GM21723 (cell line): Measurements from ENCODE around the gene SLC2A4.
"Not testable (repeated sequence)": the region's sequence is repeated elsewhere in the genome, so short reads cannot be mapped to it uniquely, and the experiment has no call there.

Experiments used
- ATAC-seq: cut with Tn5 transposase; IDR thresholded peaks from one replicate; pipeline ENCODE4 v1.9.1; 2021; ENCODE audit warnings: mild to moderate bottlenecking, moderate library complexity; ENCODE audit not compliant: unreplicated experiment

The SLC2A4 gene

DNA sequence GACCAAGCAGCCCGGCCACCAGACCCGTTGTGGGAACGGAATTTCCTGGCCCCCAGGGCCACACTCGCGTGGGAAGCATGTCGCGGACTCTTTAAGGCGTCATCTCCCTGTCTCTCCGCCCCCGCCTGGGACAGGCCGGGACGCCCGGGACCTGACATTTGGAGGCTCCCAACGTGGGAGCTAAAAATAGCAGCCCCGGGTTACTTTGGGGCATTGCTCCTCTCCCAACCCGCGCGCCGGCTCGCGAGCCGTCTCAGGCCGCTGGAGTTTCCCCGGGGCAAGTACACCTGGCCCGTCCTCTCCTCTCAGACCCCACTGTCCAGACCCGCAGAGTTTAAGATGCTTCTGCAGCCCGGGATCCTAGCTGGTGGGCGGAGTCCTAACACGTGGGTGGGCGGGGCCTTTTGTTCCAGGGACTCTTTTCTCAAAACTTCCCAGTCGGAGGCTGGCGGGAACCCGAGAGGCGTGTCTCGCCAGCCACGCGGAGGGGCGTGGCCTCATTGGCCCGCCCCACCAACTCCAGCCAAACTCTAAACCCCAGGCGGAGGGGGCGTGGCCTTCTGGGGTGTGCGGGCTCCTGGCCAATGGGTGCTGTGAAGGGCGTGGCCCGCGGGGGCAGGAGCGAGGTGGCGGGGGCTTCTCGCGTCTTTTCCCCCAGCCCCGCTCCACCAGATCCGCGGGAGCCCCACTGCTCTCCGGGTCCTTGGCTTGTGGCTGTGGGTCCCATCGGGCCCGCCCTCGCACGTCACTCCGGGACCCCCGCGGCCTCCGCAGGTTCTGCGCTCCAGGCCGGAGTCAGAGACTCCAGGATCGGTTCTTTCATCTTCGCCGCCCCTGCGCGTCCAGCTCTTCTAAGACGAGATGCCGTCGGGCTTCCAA is at the start of gene SLC2A4:
SLC2A4 (plus strand) TSS at position 645 of the 879 bp plus-strand sequence; CDS start at position 862, 217 bp downstream.
- peak; percentile 63 for ATAC-seq

DNA sequence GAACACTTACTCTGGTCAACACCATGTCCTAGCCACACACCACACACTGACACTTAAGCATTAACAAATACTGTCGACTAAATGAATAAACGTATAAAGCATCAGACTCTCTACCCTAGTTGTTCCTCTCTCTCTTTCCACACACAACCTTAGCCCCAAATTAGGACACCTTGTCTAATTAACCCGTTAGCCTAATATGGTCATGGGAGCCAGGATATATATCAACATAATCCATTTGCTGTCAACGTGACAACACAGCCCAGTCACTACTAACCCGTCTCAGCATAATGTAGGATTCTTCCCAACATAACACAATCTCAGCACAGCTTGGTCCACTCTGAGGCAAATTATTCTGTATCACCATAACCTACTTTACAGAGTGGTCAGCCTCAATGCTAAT is 49.4 kb upstream of the SLC2A4 start:
- no peak for ATAC-seq

DNA sequence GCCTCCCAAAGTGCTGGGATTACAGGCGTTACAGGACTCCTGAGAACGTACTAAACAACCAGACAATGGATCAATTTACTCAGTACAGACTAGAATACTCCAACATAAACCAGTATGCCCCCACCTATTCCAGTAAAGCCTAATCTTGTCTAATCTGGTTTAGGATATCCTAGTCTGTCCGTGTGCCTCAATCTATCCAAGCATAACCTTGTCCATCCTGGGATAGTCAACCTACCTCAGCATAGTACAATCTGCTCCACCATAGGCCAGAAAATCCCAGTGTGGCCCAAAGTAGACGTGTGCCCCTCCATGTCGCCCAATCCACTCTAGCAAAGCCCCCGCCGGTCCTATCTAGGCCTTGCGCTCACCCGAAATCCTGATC is 47.8 kb upstream of the SLC2A4 start:
- ATAC-seq = peak; percentile 4

DNA sequence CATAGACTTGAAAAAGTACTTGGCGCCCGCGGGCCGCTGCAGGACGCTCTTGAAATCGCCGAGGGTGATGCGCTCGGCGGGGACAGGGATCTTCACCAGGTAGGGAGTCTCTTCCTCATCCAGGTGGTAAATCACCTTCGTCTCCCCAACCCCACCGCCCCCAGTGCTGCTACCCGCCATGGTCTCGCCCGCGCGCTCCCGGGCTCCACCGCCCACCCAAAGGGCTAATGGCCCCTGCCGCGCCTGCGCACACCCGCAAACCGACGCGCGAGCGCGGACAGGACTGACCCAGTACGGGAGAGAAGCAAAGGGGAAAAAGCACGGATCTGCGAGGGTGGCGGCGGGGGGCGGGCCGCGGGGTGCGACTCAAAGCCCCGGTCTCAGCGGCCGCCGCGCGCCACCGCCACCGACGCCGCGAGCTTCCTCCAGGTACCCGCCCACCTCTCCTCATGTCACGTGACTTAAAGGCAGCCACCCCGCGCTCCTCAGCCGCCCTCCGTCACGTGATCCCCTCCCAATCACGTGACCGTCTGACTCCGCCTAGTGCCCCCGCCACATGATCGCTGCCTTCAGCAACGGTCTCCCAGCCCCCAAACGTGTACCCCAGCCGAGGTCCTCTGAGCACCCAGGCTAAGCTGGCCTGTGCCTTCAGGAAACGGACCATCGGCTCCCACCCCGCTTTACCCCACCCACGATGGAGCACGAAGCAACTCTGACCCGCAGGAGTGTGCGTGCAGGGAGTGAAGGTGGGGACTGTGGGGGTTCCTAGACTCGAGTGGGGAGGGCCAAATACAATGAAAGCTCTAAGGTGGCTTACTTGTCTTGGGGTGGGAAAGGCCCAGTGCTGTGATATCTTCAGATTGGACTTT is 47.2 kb upstream of the SLC2A4 start, which contains the start of gene DVL2:
DVL2 (minus strand) TSS at position 435 of the 869 bp plus-strand sequence; CDS start at position 180, 255 bp downstream.
- peak; percentile 45 for ATAC-seq

DNA sequence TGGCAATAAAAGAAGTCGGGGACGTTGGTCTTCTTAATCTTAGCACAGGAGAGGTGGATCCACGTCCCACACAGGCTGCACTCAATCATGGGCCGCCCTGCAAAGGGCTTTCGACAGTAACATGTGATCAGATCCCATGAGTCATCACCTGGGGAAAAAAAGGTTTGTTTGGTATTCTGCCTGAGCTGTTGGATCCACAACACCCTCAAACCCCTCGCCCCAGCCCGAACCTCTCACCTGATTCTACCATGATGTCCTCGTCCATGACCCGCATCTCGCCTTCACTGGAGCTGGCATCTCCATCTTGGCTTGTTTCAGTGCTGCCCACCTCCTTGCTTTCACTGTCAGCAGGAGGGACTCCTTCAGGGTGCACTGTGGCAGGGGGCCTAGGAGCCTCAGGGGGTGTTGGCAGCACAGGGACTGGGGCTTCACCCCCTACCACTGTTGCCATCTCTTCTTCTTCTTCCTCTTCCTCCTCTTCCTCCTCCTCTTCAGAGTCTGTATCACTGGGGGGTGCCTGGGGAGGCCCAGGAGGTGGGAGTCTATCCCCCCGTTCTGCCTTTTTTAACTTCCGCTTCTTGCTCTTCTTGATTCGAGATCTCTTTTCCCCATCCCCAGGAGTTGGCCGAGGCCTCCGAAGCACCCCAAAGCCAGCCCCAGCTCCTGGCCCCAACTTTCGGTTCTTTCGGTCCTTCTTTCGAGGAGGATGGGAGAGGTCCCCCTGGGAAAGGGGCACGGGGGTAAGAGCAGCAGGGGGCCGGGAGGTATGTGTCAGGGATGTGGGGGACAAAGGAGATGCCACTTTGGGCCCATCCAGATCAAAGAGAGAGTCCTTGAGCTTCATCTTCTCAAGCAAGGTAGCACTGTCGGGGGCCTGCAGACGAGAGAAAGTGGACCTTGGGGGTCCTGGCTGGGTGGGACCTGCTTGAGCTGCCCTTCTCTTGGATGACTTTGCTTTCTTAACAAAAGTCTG is 45.5 kb upstream of the SLC2A4 start:
- no peak for ATAC-seq

DNA sequence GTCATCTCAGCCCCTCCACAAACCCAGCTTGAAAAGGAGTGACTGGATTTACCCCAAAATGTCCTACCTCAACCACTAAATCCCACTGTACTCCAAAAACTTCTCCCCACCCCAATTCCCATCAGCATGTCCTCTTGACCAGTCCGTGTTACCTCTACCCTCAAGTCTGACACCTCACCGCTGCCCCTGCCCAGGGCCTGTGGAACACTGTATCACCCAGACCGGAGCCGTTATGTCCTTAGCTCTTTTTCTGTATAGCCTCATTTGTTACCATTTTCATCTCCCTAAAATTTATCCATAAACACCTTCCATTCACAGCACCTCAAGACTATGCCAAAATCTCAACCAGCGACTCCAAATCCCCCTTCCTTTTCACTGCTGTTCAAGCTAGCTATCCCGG is 44.7 kb upstream of the SLC2A4 start:
- ATAC-seq = no peak

DNA sequence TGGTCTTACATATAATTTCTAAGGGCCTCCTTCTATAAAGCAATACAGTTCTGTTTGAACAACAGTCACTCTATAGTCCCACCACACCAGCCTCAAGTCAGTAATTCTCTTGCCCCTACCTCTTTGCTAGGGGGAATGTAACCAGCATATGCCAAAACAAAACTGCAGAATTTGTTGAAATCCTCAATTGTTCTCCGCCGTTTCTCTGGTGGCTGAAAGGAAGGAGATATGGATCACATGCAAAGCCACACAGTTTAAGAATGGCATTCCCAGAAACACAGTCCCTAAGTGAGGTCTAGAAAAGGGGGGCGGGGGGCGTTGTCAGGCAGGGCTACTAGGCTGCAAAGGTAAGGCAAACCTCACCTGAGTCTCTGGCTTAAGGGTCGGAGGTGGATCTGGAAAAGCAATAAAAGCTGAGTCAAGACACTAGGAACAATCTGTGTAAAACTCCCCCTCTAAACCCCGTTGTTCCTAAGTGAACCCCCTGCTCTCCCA is 44.2 kb upstream of the SLC2A4 start:
- ATAC-seq = no peak

DNA sequence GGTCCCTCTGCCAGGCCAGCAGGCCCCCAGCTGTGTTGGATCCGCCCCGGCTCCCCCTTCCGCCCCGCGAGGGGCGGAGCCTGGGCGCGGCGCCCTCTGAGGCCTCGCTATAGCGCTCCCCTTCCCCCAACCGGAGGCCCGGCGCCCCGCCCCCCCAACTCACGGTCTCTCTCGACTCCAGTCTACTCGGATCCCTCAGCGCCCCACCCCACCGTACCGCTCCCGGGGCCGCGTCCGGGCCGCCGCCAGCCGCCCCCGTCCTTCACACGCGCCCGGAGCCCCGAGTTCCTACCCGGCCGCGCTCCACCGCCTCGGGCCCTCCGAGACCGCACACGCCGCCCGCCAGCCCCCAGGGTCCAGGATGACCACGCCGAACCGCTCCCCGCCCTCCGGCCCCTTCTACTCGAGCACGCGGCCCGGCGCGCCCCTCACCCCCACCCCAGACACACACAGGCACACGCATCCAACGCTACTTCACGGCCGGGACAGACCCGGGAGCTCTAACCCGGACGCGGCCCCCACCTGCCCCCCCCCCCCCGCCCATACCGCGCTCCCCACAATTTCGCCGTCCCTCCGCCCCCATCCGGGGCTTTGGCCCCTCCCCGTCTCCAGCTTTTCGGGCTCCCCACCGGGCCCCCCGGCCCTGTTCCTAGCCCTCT is 43.6 kb upstream of the SLC2A4 start:
- no peak for ATAC-seq

DNA sequence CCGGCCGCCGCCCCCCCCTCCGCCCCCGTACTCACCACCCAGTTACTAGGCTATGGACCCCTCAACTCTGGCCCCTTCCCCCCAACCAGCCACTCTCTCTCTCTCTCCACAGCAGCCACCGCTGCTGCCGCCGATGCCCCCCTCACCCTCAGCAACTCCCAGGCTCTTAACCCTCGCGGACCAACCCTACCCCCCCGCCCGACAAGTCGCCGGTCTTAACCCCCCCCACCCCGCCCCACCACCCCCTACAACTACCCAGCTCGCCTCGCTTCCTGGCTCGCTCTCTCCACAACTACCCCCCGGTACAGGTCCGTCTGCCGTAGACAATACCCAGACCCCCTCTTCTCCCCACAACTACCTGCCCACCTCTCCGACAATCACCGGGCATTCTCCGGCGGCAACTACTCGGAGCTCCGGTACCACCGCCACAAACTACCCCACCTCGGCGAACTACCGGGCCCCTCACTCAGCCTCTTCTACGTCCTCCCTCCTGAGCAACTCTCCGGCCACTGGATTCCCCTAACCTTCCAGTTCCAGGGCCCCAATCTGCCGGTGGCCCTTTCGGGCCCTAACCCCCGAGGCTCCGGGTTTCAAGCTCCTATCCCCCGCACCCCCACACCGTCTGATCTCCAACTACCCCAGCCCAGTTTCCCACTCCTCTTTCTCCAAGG is 43.0 kb upstream of the SLC2A4 start:
- no peak for ATAC-seq

DNA sequence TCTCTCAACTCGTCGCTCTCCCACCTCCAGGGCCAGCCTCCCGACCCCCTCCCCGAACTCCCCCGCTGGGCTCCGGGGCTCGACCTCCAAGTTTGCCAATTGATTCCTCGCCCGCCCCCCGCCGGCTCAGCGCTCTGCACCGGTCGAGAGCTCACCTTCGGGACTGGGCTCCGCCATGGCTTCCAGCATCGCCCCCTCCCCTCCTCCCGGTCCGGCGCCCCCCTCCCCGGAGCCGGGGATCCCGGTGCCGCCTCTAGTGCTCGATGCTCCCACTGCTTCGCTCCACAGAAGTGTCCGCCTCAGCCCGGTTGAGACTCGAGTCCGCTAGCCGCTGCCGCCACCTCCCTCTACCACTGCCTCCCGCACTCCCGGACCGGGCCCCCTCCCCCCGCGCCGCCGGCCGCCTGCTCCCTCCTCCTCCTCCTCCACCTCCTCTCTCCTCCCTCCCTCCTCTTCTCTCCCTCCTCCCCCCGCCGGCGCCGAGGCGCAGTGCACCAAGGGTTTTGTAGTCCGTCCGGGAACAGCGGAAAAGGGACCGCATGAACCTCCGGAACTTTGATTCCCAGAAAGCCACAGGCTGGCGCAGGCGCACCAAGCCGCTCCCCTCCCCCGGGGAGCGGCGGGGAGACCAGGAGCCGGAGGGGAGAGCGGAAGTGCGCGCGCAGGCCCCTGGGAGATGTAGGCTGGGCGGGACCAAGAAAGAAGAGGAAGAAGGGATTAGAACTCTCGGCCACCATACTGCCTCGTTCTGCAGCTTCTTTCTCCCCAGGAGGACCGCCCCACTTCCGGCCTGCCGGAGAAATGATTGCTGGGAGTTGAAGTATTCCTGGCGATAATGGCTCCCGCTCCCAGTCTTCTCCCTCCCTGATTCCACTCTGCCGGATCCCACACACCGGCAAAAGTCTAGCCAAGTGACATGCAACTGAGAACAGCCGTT is 42.2 kb upstream of the SLC2A4 start, which contains the start of gene PHF23:
PHF23 (minus strand) TSS at position 367 of the 937 bp plus-strand sequence; CDS start at position 189, 178 bp downstream.
- peak; percentile 49 for ATAC-seq

DNA sequence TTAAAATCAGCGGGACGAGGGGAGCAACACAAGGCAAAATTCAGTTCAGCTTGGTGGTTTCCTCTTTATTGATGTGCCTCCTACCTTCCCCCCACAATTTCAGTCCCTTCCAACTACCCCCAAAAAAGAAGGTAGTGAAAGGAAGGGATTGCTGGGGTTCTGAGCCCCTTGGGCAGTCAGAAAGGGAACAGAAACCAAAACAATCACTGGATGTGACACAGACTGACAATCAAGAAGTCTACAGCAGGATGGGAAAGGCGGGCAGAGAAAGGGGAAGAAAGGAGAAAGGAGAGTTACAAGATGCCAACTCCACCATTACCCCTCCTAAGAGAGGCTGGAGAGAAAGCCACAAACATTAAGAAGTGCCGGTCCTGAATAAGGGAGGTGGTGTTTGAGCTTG is 41.1 kb upstream of the SLC2A4 start:
- ATAC-seq = no peak

DNA sequence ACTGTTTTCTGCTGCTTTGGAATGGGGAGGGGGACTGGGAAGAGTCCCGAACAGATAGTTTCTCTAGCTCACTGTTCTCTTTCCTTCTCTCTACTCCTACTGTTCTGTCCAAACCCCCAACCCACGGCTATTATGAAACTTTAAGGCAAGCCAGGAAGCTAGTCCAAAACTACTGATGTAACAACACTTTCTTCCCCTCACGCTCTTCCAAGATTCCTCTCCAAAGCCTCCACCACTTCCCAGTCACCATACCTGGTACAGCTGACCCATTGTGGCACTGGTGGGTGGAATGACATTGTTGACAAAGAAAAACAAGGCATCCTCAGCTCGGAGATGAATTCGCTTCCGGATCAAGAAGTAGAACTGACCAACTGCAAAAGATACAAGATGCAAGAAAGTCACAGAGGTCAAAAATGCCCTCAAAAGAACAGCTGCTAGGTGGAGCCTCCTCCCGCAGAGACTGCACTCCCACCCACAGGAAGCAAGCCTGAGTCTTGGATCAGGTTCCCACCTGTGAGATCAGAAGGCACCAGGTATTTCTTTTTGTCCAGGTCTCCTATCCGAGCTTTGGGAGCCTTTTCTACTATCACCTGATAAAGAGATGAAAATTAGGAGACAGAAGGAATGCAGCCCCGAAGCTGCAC is 40.3 kb upstream of the SLC2A4 start:
- ATAC-seq = no peak

DNA sequence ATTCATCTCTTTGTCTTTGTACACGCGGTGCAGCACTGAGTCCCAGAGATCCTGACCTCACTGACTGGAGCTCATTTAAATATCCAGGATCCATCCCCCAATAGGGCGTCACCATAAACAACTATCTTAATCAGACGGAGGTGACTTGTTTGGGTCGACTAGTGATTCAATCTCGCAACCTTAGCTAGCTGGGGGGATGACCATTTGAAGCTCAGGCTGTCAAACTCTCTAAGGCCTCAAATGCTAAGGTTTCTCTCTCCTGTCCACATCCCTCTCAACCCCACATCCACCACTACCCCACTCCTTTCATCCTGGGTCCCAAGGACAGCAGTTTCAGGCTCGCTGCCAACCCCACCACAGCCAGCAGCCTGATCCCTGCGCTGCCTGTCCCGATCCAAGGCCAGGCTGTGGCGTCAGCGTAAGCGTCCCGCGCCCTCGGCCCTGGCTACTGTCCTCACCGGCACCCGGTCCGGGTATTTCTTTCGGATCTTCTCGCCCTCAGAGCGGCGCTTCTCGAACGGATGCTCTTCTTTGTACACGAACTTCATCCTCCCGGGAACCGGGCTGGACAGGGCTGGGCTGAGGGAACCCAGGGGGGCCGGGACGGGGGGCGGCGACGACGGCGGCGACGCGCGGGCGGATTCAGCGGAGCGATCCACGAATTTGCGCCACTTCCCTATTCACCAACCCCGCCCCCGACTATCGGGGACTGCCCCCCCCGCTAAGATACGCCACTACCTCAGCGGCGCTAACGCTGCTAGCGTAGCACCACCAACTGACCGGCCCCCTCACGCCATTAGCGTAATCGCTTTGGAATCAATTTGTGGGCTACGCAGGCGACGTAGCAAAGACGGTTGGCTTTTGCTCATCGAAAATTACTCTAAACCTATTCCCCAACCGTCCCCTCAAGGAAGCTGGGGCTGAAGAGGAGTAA is 39.5 kb upstream of the SLC2A4 start, which contains the start of gene GABARAP:
GABARAP (minus strand) TSS at position 667 of the 934 bp plus-strand sequence; CDS start at position 548, 119 bp downstream.
- no peak for ATAC-seq

DNA sequence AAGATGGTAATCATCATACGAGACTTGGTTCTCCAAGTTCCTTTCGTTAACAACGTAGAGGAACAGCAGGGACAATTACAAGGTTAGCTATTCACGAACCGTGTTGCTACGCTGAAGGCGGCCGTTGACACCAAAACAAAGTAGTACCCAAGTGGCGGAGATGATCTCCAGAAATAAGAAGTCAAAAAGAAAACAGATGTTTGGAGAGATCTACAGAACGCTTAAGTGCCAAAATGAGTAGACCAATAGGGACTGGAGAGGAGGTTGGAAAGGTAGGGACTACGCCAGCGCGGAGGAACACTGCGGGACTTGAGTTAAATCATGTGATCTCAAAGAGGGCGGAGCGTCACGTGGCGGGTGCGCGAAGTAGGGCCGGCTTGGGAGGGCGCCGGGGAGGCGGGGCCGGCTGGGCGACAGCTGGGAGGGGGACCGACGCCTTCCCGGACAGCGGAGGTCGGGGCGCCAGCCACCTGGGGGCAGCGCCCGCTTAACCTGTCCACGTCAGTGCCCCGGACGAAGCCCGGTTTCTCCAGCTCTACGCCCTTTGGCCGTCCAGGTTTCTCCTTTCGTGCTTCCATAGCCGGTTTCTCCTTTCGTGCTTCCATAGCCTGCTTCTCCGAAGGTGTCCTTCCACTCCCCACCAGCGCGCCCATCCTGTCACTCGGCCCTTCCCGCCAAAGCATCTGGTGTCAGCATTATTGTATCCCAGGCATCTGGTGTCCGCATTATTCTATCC is 38.6 kb upstream of the SLC2A4 start:
- ATAC-seq = peak; percentile 38

DNA sequence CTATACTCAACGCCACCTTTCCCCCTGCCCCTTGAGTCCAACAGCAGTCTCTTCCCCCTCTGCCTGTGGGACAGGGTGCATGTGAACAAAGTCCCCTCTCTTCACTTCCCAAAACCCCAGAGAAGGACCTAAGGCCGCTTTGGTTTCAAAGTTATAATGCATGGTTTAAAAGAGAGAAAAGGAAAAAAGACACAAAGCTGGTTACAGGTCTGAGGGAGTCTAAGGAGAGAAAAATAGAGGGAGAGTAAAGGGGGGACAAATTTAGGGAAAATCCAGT is 38.1 kb upstream of the SLC2A4 start:
- ATAC-seq = no peak

DNA sequence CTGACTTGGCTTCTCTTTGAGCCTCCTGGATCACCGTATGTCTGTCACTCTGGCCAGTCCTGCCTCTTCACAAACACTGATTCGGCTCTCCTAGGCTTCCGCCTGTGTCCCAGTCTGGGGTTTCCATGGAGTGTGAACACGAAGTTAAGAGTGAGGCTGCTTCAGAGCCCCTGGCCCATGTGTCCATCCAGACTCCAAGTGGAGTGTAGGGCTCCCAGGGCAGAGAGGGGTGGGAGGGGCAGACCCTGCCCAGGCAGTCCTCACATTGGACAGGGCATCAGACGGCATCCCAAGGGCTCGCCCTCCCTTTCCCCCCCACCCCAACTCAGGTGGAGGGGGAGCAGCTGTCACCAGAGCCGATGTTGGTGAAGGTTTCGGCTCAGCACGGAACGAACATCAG is 37.7 kb upstream of the SLC2A4 start:
- not testable (repeated sequence) for ATAC-seq
